Tibial nerve (tissue), 4 donors: ENCODE measurements around the gene NRN1. TPM values are rescaled to one million over a fixed set of nuclear protein-coding genes. Genes with fewer than 3 reads are reported as not detected.
"Not testable (repeated sequence)": the region's sequence is repeated elsewhere in the genome, so short reads cannot be mapped to it uniquely, and the experiment has no call there.

Source experiments
- DNase-seq, 2 donors: peaks; one replicate each; pipeline ENCODE4 v3.0.0-alpha.2; 2019; ENCODE audit warnings: low spot score in 2 of 2
- H3K27ac ChIP-seq, 4 donors: fragments of 200-600 bp; sonication (generic) in 3 of 4; one replicate each; pipeline ENCODE4 v1.5.1; 2017 to 2019; ENCODE audit warnings: mild to moderate bottlenecking in 1 of 4
- H3K27me3 ChIP-seq, 2 donors: fragments of 200-600 bp; sonication (generic) in 1 of 2; one replicate each; pipeline versions ENCODE4 v1.5.1 to v1.6.0; 2017 to 2019
- H3K36me3 ChIP-seq, 3 donors: fragments of 200-600 bp; sonication (generic); one replicate each; pipeline ENCODE4 v1.5.1; 2018 to 2019
- H3K4me1 ChIP-seq, 4 donors: fragments of 200-600 bp; sonication (generic) in 3 of 4; one replicate each; pipeline ENCODE4 v1.5.1; 2017 to 2019
- H3K4me3 ChIP-seq, 4 donors: fragments of 200-600 bp; sonication (generic) in 3 of 4; one replicate each; pipeline ENCODE4 v1.5.1; 2017 to 2019; ENCODE audit warnings: mild to moderate bottlenecking in 1 of 4, moderate library complexity in 1 of 4
- H3K9me3 ChIP-seq, 4 donors: fragments of 200-600 bp; sonication (generic) in 3 of 4; one replicate each; pipeline ENCODE4 v1.5.1; 2017 to 2019
- EP300 ChIP-seq, 2 donors: sonication (generic); formaldehyde crosslinking; IDR thresholded peaks; one replicate each; pipeline ENCODE4 v1.6.1; 2017; ENCODE audit warnings: antibody characterized with exemption in 2 of 2, mild to moderate bottlenecking in 1 of 2
- POLR2A ChIP-seq, 2 donors: fragments of 450-650 bp; IDR thresholded peaks; one replicate each; pipeline ENCODE4 v1.6.1; 2017; ENCODE audit warnings: antibody characterized with exemption in 2 of 2, mild to moderate bottlenecking in 2 of 2, moderate library complexity in 2 of 2
- WGBS, 2 donors: methylation state at CpG; one replicate each; pipeline ENCODE4 v1.1.5; 2018; 5-methylcytosine and 5-hydroxymethylcytosine counted together
- total RNA-seq, 4 donors: library from RNA; depleted of rRNA; stranded (reverse); fragments of >200 nt; gene quantifications; one replicate each; pipeline ENCODE4 v1.1.0, GENCODE V29; 2016
- TF ChIP-seq, protein P1 (sequence below), 5 experiments: fragments of 200-600 bp in 3 of 5; fragments of 450-650 bp in 2 of 5; sonication (generic) in 3 of 5; IDR thresholded peaks; one replicate each; pipeline ENCODE4 v1.5.1; 2016 to 2019; ENCODE audit warnings: antibody characterized with exemption in 5 of 5, mild to moderate bottlenecking in 3 of 5, moderate library complexity in 2 of 5

NRN1 gene
- total RNA-seq, 4 donors from 2014 or later = 39.0 to 69.0 (median 54.0) TPM

GRCh38 chr6:6033858-6034257, 27.1 kb upstream of the NRN1 start:
- WGBS, 2 donors = 63 to 73% methylated on average over 4 of the region's 4 CpGs
- H3K27ac ChIP-seq = no peak overlapping the region
- H3K4me1 ChIP-seq = no peaks in the 10 kb centered on the region
- DNase-seq = no peak
- H3K27me3 ChIP-seq = no peaks in the 10 kb centered on the region
- TF ChIP-seq POLR2A (IDR thresholded peaks at IDR 0.05) = no peak
- TF ChIP-seq, protein P1, sequence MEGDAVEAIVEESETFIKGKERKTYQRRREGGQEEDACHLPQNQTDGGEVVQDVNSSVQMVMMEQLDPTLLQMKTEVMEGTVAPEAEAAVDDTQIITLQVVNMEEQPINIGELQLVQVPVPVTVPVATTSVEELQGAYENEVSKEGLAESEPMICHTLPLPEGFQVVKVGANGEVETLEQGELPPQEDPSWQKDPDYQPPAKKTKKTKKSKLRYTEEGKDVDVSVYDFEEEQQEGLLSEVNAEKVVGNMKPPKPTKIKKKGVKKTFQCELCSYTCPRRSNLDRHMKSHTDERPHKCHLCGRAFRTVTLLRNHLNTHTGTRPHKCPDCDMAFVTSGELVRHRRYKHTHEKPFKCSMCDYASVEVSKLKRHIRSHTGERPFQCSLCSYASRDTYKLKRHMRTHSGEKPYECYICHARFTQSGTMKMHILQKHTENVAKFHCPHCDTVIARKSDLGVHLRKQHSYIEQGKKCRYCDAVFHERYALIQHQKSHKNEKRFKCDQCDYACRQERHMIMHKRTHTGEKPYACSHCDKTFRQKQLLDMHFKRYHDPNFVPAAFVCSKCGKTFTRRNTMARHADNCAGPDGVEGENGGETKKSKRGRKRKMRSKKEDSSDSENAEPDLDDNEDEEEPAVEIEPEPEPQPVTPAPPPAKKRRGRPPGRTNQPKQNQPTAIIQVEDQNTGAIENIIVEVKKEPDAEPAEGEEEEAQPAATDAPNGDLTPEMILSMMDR (IDR thresholded peaks at IDR 0.05) = no peak
- TF ChIP-seq EP300 (IDR thresholded peaks at IDR 0.05) = no peak
- H3K4me3 ChIP-seq = no peak overlapping the region
- no peaks in the 10 kb centered on the region for H3K36me3 ChIP-seq
- no peaks in the 10 kb centered on the region for H3K9me3 ChIP-seq

DNA sequence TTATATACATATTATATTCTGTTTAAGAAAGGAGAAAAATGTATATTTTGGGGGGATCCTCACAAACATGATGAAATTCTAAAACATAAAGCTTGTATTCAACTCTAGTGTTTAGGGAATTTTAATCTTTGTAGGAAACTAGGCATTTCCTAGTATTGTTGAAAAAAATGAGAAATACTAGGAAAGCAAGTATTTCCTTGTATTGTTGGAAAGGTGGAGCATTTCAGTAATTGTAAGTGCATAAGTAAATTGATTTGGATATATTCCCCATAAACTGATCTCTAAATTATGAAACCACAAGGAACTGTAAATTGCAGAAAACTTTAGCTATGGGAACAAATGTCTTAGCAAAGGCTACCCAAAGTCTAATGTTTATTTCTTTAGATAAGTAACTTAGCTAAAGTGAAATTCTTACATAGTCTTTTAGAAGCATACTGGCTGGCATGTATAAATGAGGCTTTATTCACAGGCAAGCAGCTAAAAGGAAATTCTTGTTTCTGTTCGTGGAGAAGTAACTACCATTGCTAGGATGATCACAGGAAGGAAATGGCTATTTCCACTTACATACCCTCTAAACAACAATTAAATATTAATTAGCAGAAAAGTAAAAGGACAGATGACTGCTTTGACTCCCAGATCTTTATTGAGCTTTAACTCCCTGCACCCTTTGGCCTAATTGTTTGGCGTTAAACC, 19.9 kb upstream of the NRN1 start:
- no peak overlapping the region for H3K4me3 ChIP-seq

DNA sequence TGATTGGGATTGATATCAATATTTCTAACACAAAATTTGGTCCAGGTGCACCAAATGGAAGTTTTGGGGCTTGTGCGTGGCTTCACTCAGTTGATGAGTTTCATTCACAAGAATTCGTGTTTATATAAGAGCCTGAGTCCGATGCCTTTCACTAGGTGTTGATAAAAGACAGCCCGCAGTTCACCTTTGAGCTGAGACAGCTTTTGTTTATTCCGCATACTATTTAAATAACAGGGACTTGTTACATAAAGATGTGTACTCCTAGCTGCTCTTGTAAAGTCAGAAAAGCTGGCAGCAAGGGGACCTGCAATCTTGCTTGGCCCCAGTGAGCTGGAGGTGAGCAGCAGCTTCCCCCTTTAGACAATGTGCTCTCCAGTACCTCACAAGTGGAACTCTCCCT, 19.0 kb upstream of the NRN1 start:
- H3K27ac ChIP-seq = peak overlapping the region in 1 of 4 donors; percentile 32
- no peak for DNase-seq
- TF ChIP-seq EP300 (IDR thresholded peaks at IDR 0.05) = no peak
- TF ChIP-seq, protein P1 (IDR thresholded peaks at IDR 0.05) = no peak
- TF ChIP-seq POLR2A (IDR thresholded peaks at IDR 0.05) = no peak
- no peaks in the 10 kb centered on the region for H3K9me3 ChIP-seq
- H3K4me3 ChIP-seq = no peak overlapping the region
- WGBS, 2 donors = 94 to 97% methylated on average over 5 of the region's 5 CpGs
- no peaks in the 10 kb centered on the region for H3K4me1 ChIP-seq
- no peaks in the 10 kb centered on the region for H3K36me3 ChIP-seq
- H3K27me3 ChIP-seq = no peaks in the 10 kb centered on the region

More for the DNA sequence above, 19.9 kb upstream of the NRN1 start:
- Histone ChIP-seq H3K27me3 (no peaks in the 10 kb centered on the region), H3K4me1 (no peaks in the 10 kb centered on the region), H3K9me3 (no peaks in the 10 kb centered on the region), H3K36me3 (no peaks in the 10 kb centered on the region), H3K27ac (peak overlapping the region in 1 of 4 donors; percentile 32)
- WGBS, 2 donors = 37 to 43% methylated on average over 2 of the region's 2 CpGs
- DNase-seq = no peak
- TF ChIP-seq POLR2A (IDR thresholded peaks at IDR 0.05) (no peak), EP300 (IDR thresholded peaks at IDR 0.05) (no peak)
- TF ChIP-seq, protein P1 (IDR thresholded peaks at IDR 0.05) = no peak

GRCh38 chr6:6024220-6024619, 17.5 kb upstream of the NRN1 start:
- no peak for DNase-seq
- Histone ChIP-seq H3K36me3 (no peaks in the 10 kb centered on the region), H3K27ac (no peak overlapping the region), H3K27me3 (no peaks in the 10 kb centered on the region), H3K4me3 (no peak overlapping the region), H3K9me3 (no peaks in the 10 kb centered on the region), H3K4me1 (no peaks in the 10 kb centered on the region)
- TF ChIP-seq EP300 (IDR thresholded peaks at IDR 0.05) (no peak), POLR2A (IDR thresholded peaks at IDR 0.05) (no peak)
- TF ChIP-seq, protein P1 (IDR thresholded peaks at IDR 0.05) = no peak
- 84 to 90% methylated on average over 5 of the region's 5 CpGs for WGBS, 2 donors

GRCh38 chr6:6022841-6023240, 16.1 kb upstream of the NRN1 start:
- DNase-seq, H3K4me3 ChIP-seq, H3K27me3 ChIP-seq, H3K4me1 ChIP-seq, H3K27ac ChIP-seq, H3K36me3 ChIP-seq, H3K9me3 ChIP-seq: not testable (repeated sequence)
- WGBS, 2 donors = 91 to 100% methylated on average over 2 of the region's 2 CpGs
